ENCODE measurements around the gene YRDC.
"Not testable (repeated sequence)": the region's sequence is repeated elsewhere in the genome, so short reads cannot be mapped to it uniquely, and the experiment has no call there.

The YRDC gene

GRCh38 chr1:37778654-37779053, 29.4 kb downstream of the YRDC start:
- no peak overlapping the region for H3K18ac ChIP-seq (ENCODE audit: low read length)
- H3K56ac ChIP-seq (ENCODE audit: low read length), result no peak overlapping the region
- H3K27me3 ChIP-seq (ENCODE audit: insufficient read depth, low read length, poor library complexity), result no peaks in the 10 kb centered on the region
- DNase-seq, result no peak
- no peak overlapping the region for H2AK5ac ChIP-seq (ENCODE audit: low read length)
- no peak overlapping the region for H2BK5ac ChIP-seq (ENCODE audit: low read length)
- H3K27ac ChIP-seq (ENCODE audit: low read depth, low read length), result no peak overlapping the region
- H4K5ac ChIP-seq (ENCODE audit: low read length), result no peak overlapping the region
- H3K9ac ChIP-seq (ENCODE audit: low read length), result no peak overlapping the region
- no peak overlapping the region for H2BK120ac ChIP-seq (ENCODE audit: low read depth, low read length)
- H3K4ac ChIP-seq (ENCODE audit: low read depth, low read length), result no peak overlapping the region
- H3K79me1 ChIP-seq (ENCODE audit: low read length), result no peaks in the 10 kb centered on the region
- H4K8ac ChIP-seq (ENCODE audit: low read depth, low read length), result no peak overlapping the region
- no peaks in the 10 kb centered on the region for H3K36me3 ChIP-seq (ENCODE audit: control insufficient read depth, insufficient read depth, low read length)
- no peak overlapping the region for H3K4me2 ChIP-seq (ENCODE audit: low read length)
- H3K79me2 ChIP-seq (ENCODE audit: control insufficient read depth, insufficient read depth, low read length), result no peaks in the 10 kb centered on the region
- H3K4me1 ChIP-seq (ENCODE audit: control insufficient read depth, low read depth, low read length), result no peaks in the 10 kb centered on the region
- H3K4me3 ChIP-seq (ENCODE audit: low read length), result no peak overlapping the region
- WGBS (ENCODE audit: extremely low coverage, insufficient coverage, low lambda C conversion rate), result no CpG with 5 or more reads among the region's 3 CpGs
- no peak overlapping the region for H2BK15ac ChIP-seq (replicated peaks; ENCODE audit: low read depth)
- no peak overlapping the region for H3K23ac ChIP-seq (ENCODE audit: low read length)

DNA sequence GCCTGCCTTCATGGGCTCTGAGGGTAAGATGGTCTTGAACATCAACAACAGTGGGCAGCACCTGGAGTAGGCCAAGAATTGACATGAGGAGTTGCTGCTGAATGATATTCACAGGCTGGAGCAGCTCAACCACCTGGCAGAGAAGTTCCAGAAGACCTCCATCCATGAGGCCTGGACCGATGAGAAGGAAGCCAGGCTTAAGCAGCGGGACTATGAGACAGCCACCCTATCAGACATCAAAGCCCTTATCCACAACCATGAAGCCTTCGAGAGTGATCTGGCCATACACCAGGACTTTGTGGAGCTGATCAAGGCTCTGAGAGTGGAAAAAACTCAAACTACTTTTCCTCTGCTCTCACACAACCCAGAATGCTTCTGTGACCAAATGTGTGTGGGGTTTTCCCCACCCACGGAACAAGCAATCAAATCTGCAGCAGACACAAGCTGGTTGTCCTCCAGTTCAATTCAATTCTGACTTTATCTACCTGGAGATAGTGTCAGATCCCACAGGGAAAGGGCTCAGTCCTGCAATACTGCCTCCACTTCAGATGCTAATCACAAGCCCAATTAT, 31.0 kb downstream of the YRDC start:
- no peaks in the 10 kb centered on the region for H3K4me1 ChIP-seq (ENCODE audit: control insufficient read depth, low read depth, low read length)
- H3K4me3 ChIP-seq (ENCODE audit: low read length), result no peak overlapping the region

DNA sequence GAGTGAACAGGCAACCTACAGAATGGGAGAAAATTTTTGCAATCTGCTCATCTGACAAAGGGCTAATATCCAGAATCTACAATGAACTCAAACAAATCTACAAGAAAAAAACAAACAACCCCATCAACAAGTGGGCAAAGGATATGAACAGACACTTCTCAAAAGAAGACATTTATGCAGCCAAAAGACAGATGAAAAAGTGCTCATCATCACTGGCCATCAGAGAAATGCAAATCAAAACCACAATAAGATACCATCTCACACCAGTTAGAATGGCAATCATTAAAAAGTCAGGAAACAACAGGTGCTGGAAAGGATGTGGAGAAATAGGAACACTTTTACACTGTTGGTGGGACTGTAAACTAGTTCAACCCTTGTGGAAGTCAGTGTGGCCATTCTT, 36.6 kb downstream of the YRDC start:
- H3K56ac ChIP-seq (ENCODE audit: low read length); H2BK120ac ChIP-seq (ENCODE audit: low read depth, low read length); H2BK5ac ChIP-seq (ENCODE audit: low read length): not testable (repeated sequence)

More for the DNA sequence above, 31.0 kb downstream of the YRDC start:
- Histone ChIP-seq H3K4ac (ENCODE audit: low read depth, low read length) (no peak overlapping the region), H2BK5ac (ENCODE audit: low read length) (no peak overlapping the region), H3K79me1 (ENCODE audit: low read length) (no peaks in the 10 kb centered on the region), H3K4me2 (ENCODE audit: low read length) (no peak overlapping the region), H3K27ac (ENCODE audit: low read depth, low read length) (no peak overlapping the region), H4K8ac (ENCODE audit: low read depth, low read length) (no peak overlapping the region), H2BK120ac (ENCODE audit: low read depth, low read length) (no peak overlapping the region), H3K36me3 (ENCODE audit: control insufficient read depth, insufficient read depth, low read length) (no peaks in the 10 kb centered on the region), H4K5ac (ENCODE audit: low read length) (no peak overlapping the region), H2BK15ac (replicated peaks; ENCODE audit: low read depth) (no peak overlapping the region), H3K23ac (ENCODE audit: low read length) (no peak overlapping the region), H2AK5ac (ENCODE audit: low read length) (no peak overlapping the region), H3K56ac (ENCODE audit: low read length) (no peak overlapping the region), H3K79me2 (ENCODE audit: control insufficient read depth, insufficient read depth, low read length) (no peaks in the 10 kb centered on the region), H3K27me3 (ENCODE audit: insufficient read depth, low read length, poor library complexity) (no peaks in the 10 kb centered on the region), H3K18ac (ENCODE audit: low read length) (no peak overlapping the region), H3K9ac (ENCODE audit: low read length) (no peak overlapping the region)
- WGBS (ENCODE audit: extremely low coverage, insufficient coverage, low lambda C conversion rate), result no CpG with 5 or more reads among the region's 4 CpGs
- DNase-seq, result no peak

DNA sequence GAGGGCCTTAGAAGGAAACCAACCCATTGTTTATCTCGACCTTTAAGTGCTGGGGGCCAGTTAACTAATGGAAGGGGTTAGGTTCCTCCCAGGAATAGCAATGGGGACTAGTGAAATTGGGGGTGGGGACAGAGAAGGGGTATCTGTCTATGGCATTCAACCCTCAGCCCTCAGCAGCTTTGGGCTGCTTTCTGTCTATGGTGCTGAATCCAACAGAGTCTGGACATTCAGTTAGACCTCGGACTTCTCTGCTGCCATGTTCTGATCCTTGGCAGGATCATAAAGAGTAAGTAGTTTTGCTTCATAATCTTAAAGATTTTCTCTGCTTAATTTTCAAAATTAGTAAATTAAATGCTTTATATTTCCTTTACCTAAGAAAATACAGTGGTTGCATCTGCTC, 40.5 kb downstream of the YRDC start:
- DNase-seq, result no peak
- Histone ChIP-seq H2AK5ac (ENCODE audit: low read length) (no peak overlapping the region), H3K4me3 (ENCODE audit: low read length) (no peak overlapping the region), H2BK15ac (replicated peaks; ENCODE audit: low read depth) (no peak overlapping the region), H3K56ac (ENCODE audit: low read length) (no peak overlapping the region), H3K36me3 (ENCODE audit: control insufficient read depth, insufficient read depth, low read length) (no peaks in the 10 kb centered on the region), H3K23ac (ENCODE audit: low read length) (no peak overlapping the region), H3K79me1 (ENCODE audit: low read length) (no peaks in the 10 kb centered on the region), H2BK5ac (ENCODE audit: low read length) (no peak overlapping the region), H3K27me3 (ENCODE audit: insufficient read depth, low read length, poor library complexity) (peaks cover 32% of the 10 kb centered on the region), H3K4ac (ENCODE audit: low read depth, low read length) (no peak overlapping the region), H3K18ac (ENCODE audit: low read length) (no peak overlapping the region), H2BK120ac (ENCODE audit: low read depth, low read length) (no peak overlapping the region), H3K9ac (ENCODE audit: low read length) (no peak overlapping the region), H3K4me2 (ENCODE audit: low read length) (no peak overlapping the region), H3K4me1 (ENCODE audit: control insufficient read depth, low read depth, low read length) (no peaks in the 10 kb centered on the region), H4K5ac (ENCODE audit: low read length) (no peak overlapping the region), H3K27ac (ENCODE audit: low read depth, low read length) (no peak overlapping the region), H3K79me2 (ENCODE audit: control insufficient read depth, insufficient read depth, low read length) (no peaks in the 10 kb centered on the region), H4K8ac (ENCODE audit: low read depth, low read length) (no peak overlapping the region)
- no CpG with 5 or more reads among the region's 2 CpGs for WGBS (ENCODE audit: extremely low coverage, insufficient coverage, low lambda C conversion rate)

More for the DNA sequence above, 36.6 kb downstream of the YRDC start:
- H3K4ac ChIP-seq (ENCODE audit: low read depth, low read length); H3K27me3 ChIP-seq (ENCODE audit: insufficient read depth, low read length, poor library complexity); DNase-seq; H4K8ac ChIP-seq (ENCODE audit: low read depth, low read length); H2AK5ac ChIP-seq (ENCODE audit: low read length); H3K27ac ChIP-seq (ENCODE audit: low read depth, low read length); H3K36me3 ChIP-seq (ENCODE audit: control insufficient read depth, insufficient read depth, low read length); H3K79me1 ChIP-seq (ENCODE audit: low read length); H3K4me3 ChIP-seq (ENCODE audit: low read length); H3K4me2 ChIP-seq (ENCODE audit: low read length); H3K18ac ChIP-seq (ENCODE audit: low read length); H3K9ac ChIP-seq (ENCODE audit: low read length); H3K4me1 ChIP-seq (ENCODE audit: control insufficient read depth, low read depth, low read length); H4K5ac ChIP-seq (ENCODE audit: low read length); H2BK15ac ChIP-seq (replicated peaks; ENCODE audit: low read depth); H3K79me2 ChIP-seq (ENCODE audit: control insufficient read depth, insufficient read depth, low read length); H3K23ac ChIP-seq (ENCODE audit: low read length): not testable (repeated sequence)

- Histone ChIP-seq H3K27ac (ENCODE audit: low read depth, low read length) (no peak overlapping the region), H3K79me1 (ENCODE audit: low read length) (no peaks in the 10 kb centered on the region), H2BK5ac (ENCODE audit: low read length) (no peak overlapping the region), H3K18ac (ENCODE audit: low read length) (no peak overlapping the region), H3K56ac (ENCODE audit: low read length) (no peak overlapping the region), H4K5ac (ENCODE audit: low read length) (no peak overlapping the region), H3K79me2 (ENCODE audit: control insufficient read depth, insufficient read depth, low read length) (no peaks in the 10 kb centered on the region), H4K8ac (ENCODE audit: low read depth, low read length) (no peak overlapping the region), H2AK5ac (ENCODE audit: low read length) (no peak overlapping the region), H3K4ac (ENCODE audit: low read depth, low read length) (no peak overlapping the region), H3K4me1 (ENCODE audit: control insufficient read depth, low read depth, low read length) (no peaks in the 10 kb centered on the region), H2BK15ac (replicated peaks; ENCODE audit: low read depth) (no peak overlapping the region), H3K4me3 (ENCODE audit: low read length) (no peak overlapping the region), H3K36me3 (ENCODE audit: control insufficient read depth, insufficient read depth, low read length) (no peaks in the 10 kb centered on the region), H2BK120ac (ENCODE audit: low read depth, low read length) (no peak overlapping the region), H3K9ac (ENCODE audit: low read length) (no peak overlapping the region), H3K23ac (ENCODE audit: low read length) (no peak overlapping the region), H3K27me3 (ENCODE audit: insufficient read depth, low read length, poor library complexity) (peaks cover 32% of the 10 kb centered on the region), H3K4me2 (ENCODE audit: low read length) (no peak overlapping the region)
- no peak for DNase-seq
- no CpG with 5 or more reads among the region's 27 CpGs for WGBS (ENCODE audit: extremely low coverage, insufficient coverage, low lambda C conversion rate)
These were observed 41.9 kb downstream of the YRDC start for GRCh38 chr1:37765916-37766664.
